Prostate gland (tissue), 2 donors: Measurements from ENCODE around the gene DDX46. TPM values are rescaled to one million over a fixed set of nuclear protein-coding genes. Genes with fewer than 3 reads are reported as not detected.
"Not testable (repeated sequence)": the region's sequence is repeated elsewhere in the genome, so short reads cannot be mapped to it uniquely, and the experiment has no call there.

Source experiments
- DNase-seq: peaks from one replicate; pipeline ENCODE4 v3.0.0-alpha.2; 2019; ENCODE audit warnings: low spot score
- H3K27ac ChIP-seq, 2 donors: fragments of 200-600 bp; sonication (generic); 2 replicates each; pipeline ENCODE4 v1.5.1; 2017 to 2019
- H3K27me3 ChIP-seq: fragments of 200-600 bp; sonication (generic); replicated peaks from 2 replicates; pipeline ENCODE4 v1.5.1; 2019; ENCODE audit not compliant: insufficient read depth
- H3K36me3 ChIP-seq, 2 donors: fragments of 200-600 bp; sonication (generic); 1 replicate in 1 of 2; 2 replicates in 1 of 2; pipeline versions ENCODE4 v1.5.1 to v1.8.1; 2017 to 2019
- H3K4me1 ChIP-seq: fragments of 200-600 bp; sonication (generic); replicated peaks from 2 replicates; pipeline ENCODE4 v1.5.1; 2019
- H3K4me3 ChIP-seq, 2 donors: fragments of 200-600 bp; sonication (generic); 2 replicates each; pipeline ENCODE4 v1.5.1; 2017 to 2019
- H3K9me3 ChIP-seq: fragments of 200-600 bp; sonication (generic); 2 replicates; pipeline ENCODE4 v1.5.1; 2017
- POLR2A ChIP-seq: fragments of 450-650 bp; IDR thresholded peaks from one replicate; pipeline ENCODE4 v1.6.1; 2016; ENCODE audit warnings: antibody characterized with exemption, mild to moderate bottlenecking
- POLR2AphosphoS5 ChIP-seq: sonication (generic); formaldehyde crosslinking; IDR thresholded peaks from one replicate; pipeline ENCODE4 v1.6.1; 2017; ENCODE audit warnings: antibody characterized with exemption
- WGBS: methylation state at CpG from one replicate; pipeline ENCODE4 v1.1.5; 2018; 5-methylcytosine and 5-hydroxymethylcytosine counted together
- intact Hi-C: fragments of 100-400 bp; cut with DNase I; formaldehyde crosslinking; loops from one replicate; pipeline ENCODE4 v1.14.2; 2022
- total RNA-seq, 2 donors: library from RNA; depleted of rRNA; stranded (reverse); fragments of >200 nt; gene quantifications; one replicate each; pipeline ENCODE4 v1.1.0, GENCODE V29; 2016
- TF ChIP-seq, protein P1 (sequence below), 4 experiments: fragments of 200-600 bp in 2 of 4; fragments of 450-650 bp in 2 of 4; sonication (generic) in 2 of 4; IDR thresholded peaks; 1 replicate in 3 of 4; 2 replicates in 1 of 4; pipeline ENCODE4 v1.5.1; 2016 to 2019; ENCODE audit warnings: antibody characterized with exemption in 4 of 4, mild to moderate bottlenecking in 2 of 4, moderate library complexity in 2 of 4

The DDX46 gene
- 10 to 100 TPM; 25.9 to 28.2 TPM for total RNA-seq

GRCh38 chr5:134758504-134759341, at the start of gene DDX46:
Gene DDX46, plus strand, starts transcription at chr5:134758779. Its CDS starts 160 bp downstream, at chr5:134758939.
- WGBS, result under 1% methylated on average over 64 of the region's 73 CpGs
- Histone ChIP-seq H3K27ac (peak within 1 kb of the TSS; percentile 25 to 52), H3K27me3 (no peaks in the 10 kb centered on the region), H3K4me3 (peak within 1 kb of the TSS; percentile 70 to 79), H3K9me3 (no peaks in the 10 kb centered on the region), H3K36me3 (no peaks in the 10 kb centered on the region), H3K4me1 (peaks cover 8% of the 10 kb centered on the region)
- DNase-seq, result peak; percentile 89
- TF ChIP-seq POLR2AphosphoS5, result peak; percentile 94
- TF ChIP-seq POLR2A, result peak; percentile 31
- TF ChIP-seq, protein P1, sequence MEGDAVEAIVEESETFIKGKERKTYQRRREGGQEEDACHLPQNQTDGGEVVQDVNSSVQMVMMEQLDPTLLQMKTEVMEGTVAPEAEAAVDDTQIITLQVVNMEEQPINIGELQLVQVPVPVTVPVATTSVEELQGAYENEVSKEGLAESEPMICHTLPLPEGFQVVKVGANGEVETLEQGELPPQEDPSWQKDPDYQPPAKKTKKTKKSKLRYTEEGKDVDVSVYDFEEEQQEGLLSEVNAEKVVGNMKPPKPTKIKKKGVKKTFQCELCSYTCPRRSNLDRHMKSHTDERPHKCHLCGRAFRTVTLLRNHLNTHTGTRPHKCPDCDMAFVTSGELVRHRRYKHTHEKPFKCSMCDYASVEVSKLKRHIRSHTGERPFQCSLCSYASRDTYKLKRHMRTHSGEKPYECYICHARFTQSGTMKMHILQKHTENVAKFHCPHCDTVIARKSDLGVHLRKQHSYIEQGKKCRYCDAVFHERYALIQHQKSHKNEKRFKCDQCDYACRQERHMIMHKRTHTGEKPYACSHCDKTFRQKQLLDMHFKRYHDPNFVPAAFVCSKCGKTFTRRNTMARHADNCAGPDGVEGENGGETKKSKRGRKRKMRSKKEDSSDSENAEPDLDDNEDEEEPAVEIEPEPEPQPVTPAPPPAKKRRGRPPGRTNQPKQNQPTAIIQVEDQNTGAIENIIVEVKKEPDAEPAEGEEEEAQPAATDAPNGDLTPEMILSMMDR (IDR thresholded peaks at IDR 0.05), result peak; percentile 28 to 83 (median 76)
- intact Hi-C loops, result no loop called here

- no peak for TF ChIP-seq POLR2A
- TF ChIP-seq, protein P1 (IDR thresholded peaks at IDR 0.05), result no peak
- TF ChIP-seq POLR2AphosphoS5, result no peak
- no peaks in the 10 kb centered on the region for H3K36me3 ChIP-seq
- WGBS, result 92% methylated on average over 5 of the region's 5 CpGs
These were observed 44.5 kb upstream of the DDX46 start for GRCh38 chr5:134714120-134714519.

GRCh38 chr5:134714541-134714940, 44.0 kb upstream of the DDX46 start:
- Histone ChIP-seq H3K4me3 (no peak overlapping the region), H3K9me3 (no peaks in the 10 kb centered on the region), H3K27me3 (no peaks in the 10 kb centered on the region), H3K36me3 (no peaks in the 10 kb centered on the region), H3K4me1 (no peaks in the 10 kb centered on the region), H3K27ac (no peak overlapping the region)
- TF ChIP-seq, protein P1 (IDR thresholded peaks at IDR 0.05), result no peak
- TF ChIP-seq POLR2AphosphoS5, result no peak
- no peak for TF ChIP-seq POLR2A
- DNase-seq, result no peak
- intact Hi-C loops, result no loop called here
- 99% methylated on average over 3 of the region's 3 CpGs for WGBS

More at GRCh38 chr5:134714120-134714519, 44.5 kb upstream of the DDX46 start:
- Histone ChIP-seq H3K27ac (no peak overlapping the region), H3K4me3 (no peak overlapping the region), H3K27me3 (no peaks in the 10 kb centered on the region), H3K4me1 (no peaks in the 10 kb centered on the region), H3K9me3 (no peaks in the 10 kb centered on the region)
- DNase-seq, result no peak
- intact Hi-C loops, result no loop called here

DNA sequence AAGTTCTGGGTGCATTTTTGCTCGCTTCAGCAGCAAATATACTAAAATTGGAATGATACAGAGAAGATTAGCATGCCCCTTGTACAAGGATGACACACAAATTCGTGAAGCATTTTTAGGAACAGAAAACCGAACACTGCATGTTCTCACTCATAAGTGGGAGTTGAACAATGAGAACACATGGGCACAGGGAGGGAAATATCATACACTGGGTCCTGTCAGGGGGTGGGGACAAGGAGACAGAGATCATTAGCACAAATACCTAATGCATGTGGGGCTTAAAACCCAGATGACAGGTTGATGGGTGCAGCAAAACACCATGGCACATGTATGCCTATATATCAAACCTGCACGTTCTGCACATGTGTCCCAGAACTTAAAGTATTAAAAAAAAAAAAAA, 43.1 kb upstream of the DDX46 start:
- H3K9me3 ChIP-seq, DNase-seq, H3K27ac ChIP-seq, H3K27me3 ChIP-seq, H3K4me1 ChIP-seq, H3K4me3 ChIP-seq, intact Hi-C loops, H3K36me3 ChIP-seq: not testable (repeated sequence)
- WGBS, result 90% methylated on average over 4 of the region's 4 CpGs

- Histone ChIP-seq H3K36me3 (peaks cover 5 to 11% of the 10 kb centered on the region in 2 donors), H3K4me1 (no peaks in the 10 kb centered on the region), H3K9me3 (no peaks in the 10 kb centered on the region), H3K4me3 (no peak overlapping the region), H3K27me3 (no peaks in the 10 kb centered on the region), H3K27ac (no peak overlapping the region)
- TF ChIP-seq, protein P1 (IDR thresholded peaks at IDR 0.05), result no peak
- no peak for TF ChIP-seq POLR2AphosphoS5
- no peak for TF ChIP-seq POLR2A
- WGBS, result 94% methylated on average over 1 of the region's 1 CpG
- no peak for DNase-seq
- intact Hi-C loops, result no loop called here
These were observed 33.7 kb upstream of the DDX46 start for GRCh38 chr5:134724872-134725271.
